Measurements from ENCODE around the gene FAAP100. TPM values are rescaled to one million over a fixed set of nuclear protein-coding genes. Genes with fewer than 3 reads are reported as not detected.

The FAAP100 gene
- total RNA-seq, 1 donor from 2014 or later, result 11.0 TPM

GRCh38 chr17:81526662-81527571, 25.2 kb downstream of the FAAP100 start:
- DNase-seq (ENCODE audit: low read depth in 2 of 2), result no peak

- DNase-seq (ENCODE audit: low read depth in 2 of 2), result no peak
These were observed 27.3 kb downstream of the FAAP100 start for GRCh38 chr17:81524865-81525159.

- no peak for DNase-seq (ENCODE audit: low read depth in 2 of 2)
These were observed 27.9 kb downstream of the FAAP100 start for GRCh38 chr17:81524039-81524864.

- DNase-seq (ENCODE audit: low read depth in 2 of 2), result no peak
These were observed 28.6 kb downstream of the FAAP100 start for GRCh38 chr17:81523402-81524038.

- DNase-seq (ENCODE audit: low read depth in 2 of 2), result peak in 1 of 2 donors; percentile 43
These were observed 29.4 kb downstream of the FAAP100 start for GRCh38 chr17:81522491-81523401.

DNA sequence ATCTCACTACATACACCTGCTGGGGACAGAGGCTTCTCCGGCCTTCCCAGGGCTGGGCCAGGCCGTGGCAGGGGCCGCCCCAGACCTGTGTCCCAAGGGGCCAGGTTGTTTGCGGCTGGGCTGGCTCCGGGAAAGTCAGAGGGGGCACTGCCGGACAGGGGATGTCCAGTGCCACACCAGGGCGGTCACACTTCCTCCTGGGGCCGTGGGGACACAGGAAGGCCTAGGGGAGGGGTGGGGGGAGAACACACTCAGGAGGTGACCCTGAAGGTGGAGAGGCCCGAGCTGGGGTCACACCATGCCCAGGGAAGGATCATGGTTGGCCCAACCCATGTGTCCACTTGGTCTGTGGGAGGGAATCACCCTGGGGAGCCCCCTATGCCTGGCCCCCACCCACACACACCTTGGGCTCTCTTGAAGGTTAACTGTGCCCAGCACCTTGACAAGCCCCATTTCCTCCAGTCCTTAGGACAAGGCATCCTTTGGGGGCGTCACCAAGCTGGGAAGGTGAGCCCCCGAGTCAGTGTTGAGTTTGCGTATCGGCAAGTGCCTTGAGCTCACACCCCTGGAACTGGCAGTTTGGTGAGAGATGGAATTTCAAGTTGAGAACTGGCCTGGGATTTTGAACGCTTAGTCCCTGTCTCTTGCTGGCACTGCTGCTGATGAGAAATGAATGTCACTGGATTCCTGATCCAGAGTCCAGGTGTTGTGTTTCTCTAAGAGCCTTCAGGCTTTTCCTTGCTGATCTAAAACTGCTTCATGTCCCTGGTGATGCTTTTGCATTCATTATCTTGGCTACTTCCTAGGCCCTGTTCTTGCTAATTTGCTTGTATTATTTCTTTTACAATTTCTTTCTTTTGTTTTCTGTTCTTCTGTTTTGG, 31.9 kb downstream of the FAAP100 start:
- DNase-seq (ENCODE audit: low read depth in 2 of 2), result no peak

DNA sequence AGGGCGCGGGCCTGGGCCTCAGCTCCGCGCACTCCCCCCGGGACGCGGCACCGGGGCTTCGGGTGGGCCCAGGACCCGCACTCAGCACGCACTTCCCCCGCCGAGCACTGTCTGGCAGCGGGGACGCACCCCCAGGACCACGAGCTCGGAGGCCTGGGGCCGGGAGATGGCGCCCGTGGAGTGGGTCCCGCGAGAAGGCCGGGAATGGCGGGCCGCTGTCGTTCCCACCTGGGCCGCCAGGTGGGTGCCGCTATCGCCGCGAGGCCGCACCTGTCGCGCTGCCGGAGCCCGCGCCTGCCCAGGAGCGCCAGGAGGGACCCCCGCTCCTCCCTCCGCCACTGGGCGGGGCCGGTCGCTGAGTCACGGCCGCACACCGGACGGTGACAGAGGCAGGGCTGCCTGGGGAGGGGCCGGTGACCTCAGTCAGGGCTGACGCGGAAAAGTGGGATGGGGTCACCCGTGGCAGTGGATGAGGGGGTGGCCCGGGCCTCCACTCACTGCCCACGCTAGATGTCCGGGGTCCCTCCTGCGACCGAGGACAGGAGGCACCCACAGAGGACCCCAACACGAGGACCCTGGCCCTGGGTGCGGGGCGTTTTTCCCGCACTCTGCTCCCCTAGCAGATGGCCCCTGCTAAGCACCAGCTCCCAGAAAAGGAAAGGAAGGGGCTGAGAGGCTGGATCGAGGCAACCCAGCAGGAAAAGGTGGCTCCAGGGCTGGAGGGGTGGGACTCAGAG, 32.7 kb downstream of the FAAP100 start:
- DNase-seq (ENCODE audit: low read depth in 2 of 2), result peak in 1 of 2 donors; percentile 43

GRCh38 chr17:81518785-81519283, 33.3 kb downstream of the FAAP100 start:
- no peak for DNase-seq (ENCODE audit: low read depth in 2 of 2)

DNA sequence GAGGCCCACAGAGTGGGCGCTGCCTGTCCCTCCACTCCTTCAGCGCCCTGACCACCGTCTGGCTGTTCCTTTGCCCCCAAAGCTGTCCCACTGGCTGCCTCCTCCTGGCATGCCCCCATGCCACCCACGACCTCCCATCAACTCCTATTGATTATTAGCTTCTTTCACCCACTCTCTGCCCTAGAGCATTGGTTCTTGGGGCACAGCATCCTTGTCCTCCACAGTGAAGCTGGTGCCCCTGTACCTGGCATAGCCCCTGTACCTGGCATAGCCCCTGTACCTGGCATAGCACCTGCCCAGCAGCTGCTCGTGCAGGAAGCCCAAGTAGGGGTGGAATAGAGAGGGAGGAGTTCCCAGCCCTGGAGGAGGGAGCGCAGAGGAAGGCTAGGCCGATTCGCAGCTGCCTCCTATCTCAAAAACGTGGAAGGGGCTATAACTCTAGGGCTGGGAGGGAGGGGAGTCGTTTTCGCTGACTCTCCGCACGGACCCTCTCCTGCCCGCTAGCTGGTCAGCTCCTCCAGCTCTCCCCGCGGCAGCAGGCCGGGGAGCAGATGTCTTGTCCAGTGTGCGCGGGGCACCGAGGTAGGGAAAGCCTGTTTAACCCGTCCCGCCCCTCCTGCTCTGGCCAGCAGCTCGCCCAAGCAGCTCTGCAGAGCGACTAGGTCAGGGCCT, 33.9 kb downstream of the FAAP100 start:
- DNase-seq (ENCODE audit: low read depth in 2 of 2), result no peak

DNA sequence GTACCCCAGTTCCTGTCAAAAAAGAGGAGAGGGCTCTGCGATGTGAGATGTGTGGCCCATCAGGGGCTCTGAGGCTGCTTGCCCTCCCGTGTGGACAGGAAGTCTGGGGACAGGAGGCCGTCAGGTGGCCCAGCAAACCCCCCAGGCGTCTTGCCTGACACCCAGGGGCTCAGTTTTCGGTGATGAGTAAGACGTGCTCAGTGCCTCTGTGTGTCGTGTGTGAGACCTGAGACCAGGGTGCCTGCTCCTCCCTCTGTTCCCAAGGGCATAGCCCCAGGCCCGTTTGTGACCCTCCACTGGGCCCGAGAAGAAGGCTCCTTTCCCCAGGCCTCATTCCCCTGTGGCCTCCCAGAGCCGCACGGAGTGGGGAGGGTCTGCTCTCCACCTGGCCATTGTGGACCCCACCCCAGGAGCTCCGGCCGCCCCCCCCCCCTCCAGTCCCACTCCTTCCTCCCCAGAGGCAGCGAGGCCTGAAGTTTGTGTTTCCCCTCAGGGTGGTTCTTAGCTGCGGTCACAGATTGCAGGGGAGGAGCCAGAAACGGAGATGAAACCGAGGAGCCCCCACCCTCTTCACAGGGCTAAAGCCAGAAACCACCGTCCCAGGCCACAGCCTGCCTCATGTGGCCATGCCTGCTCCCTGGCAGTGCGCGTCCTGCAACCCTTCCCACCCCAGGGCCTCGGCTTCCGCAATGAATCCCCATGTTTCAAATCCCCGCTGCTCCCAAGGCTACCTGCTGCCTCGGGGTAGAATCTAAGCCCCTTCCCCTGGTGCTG, 34.6 kb downstream of the FAAP100 start:
- DNase-seq (ENCODE audit: low read depth in 2 of 2), result no peak

DNA sequence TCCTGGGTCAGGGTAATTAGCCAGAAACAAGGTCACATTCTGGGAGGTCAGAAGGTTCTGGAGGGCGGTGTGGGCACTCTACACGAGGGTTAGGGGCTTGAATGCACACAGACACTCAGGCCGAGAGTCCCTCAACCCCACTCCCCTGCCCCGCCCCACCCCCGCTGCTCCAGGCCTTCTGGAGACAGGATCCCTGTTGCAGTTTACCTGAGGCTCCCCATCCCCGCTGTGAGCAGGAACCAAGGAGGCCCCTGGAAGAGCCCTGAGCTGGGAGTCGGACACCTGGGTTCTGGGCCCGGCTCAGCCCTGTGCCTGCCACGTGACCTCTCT, 35.2 kb downstream of the FAAP100 start:
- no peak for DNase-seq (ENCODE audit: low read depth in 2 of 2)

GRCh38 chr17:81516439-81516838, 35.7 kb downstream of the FAAP100 start:
- DNase-seq (ENCODE audit: low read depth in 2 of 2), result no peak

GRCh38 chr17:81515530-81516041, 36.6 kb downstream of the FAAP100 start:
- DNase-seq (ENCODE audit: low read depth in 2 of 2), result no peak

- DNase-seq (ENCODE audit: low read depth in 2 of 2), result peak in 1 of 2 donors; percentile 81
These were observed 37.2 kb downstream of the FAAP100 start for GRCh38 chr17:81514739-81515529.

- DNase-seq (ENCODE audit: low read depth in 2 of 2), result no peak
These were observed 37.7 kb downstream of the FAAP100 start for GRCh38 chr17:81514489-81514738.

DNA sequence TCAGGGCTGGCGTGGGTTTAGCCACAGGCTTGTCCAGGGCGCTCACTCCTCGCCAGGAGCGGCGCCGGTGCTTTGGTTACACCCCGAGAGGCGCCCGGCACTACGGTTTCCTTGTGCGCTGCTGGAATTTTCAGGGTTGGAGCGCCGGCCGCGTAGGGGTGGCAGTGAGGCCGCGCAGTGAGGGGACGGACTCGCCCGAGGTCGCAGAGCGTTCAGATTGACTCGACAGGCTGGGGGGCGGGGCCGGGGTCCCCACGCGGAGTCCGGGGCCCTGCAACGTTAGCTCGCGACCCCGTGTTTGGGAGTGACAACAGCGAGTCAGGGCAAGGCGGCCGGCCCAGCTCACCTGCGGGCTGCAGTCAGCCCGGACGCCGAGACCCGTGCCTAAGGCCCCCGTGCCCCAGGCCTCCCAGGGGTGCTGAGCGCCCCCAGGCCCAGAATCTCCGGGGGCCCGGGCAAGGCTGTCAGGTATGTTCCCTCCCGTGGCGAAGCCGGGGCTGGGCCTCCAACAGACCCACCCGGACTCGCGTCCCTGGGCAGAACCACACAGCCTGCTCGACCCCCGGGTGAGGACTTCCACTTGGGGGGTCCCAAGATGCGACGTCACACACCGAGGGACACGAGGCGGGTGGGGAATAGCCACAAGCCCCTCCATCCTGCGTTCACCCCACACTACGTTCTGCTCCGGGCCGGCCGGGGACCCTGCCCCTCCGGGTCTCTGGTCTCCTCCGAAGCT, 38.2 kb downstream of the FAAP100 start:
- peak in 1 of 2 donors; percentile 80 for DNase-seq (ENCODE audit: low read depth in 2 of 2)

GRCh38 chr17:81513372-81513752, 38.8 kb downstream of the FAAP100 start:
- peak in 1 of 2 donors; percentile 71 for DNase-seq (ENCODE audit: low read depth in 2 of 2)

All from dermis microvascular lymphatic vessel endothelial cell (primary cell).